ENCODE results near the gene ENDOU. TPM values are rescaled to one million over a fixed set of nuclear protein-coding genes. Genes with fewer than 3 reads are reported as not detected.

Gene ENDOU
- polyA plus RNA-seq, 1 of the 3 experiments (the other 2 are of a cell fraction): not detected

DNA sequence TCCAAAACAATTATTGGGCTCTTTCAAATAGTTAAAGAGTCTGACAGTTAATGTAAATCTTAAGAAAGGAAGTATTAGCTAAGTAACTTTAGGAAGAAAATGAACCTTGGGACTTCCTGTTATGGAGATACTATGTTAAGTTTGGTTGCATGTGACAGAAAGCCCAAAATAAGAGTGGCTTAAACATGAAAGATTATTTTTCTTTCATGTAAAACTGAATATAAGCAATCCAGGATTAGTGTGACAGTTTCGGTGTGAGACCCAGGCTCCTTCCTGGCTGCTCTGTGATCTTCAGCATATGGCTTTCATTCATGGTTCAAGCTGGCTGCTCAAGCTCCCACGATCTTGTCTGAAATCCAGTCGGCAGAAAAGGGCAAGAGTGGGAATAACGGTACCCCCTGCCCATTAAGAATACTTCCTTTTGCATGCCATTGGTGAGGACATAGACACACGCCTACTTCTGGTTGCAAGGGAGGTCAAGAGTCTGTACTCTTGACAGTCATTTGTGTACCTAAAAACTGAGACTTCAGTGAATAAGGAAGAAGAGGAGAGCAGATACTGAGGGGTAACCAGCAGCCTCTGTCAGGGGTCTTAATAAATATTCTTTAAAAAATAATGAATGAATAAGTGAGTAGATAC lies 17.3 kb downstream of the ENDOU start:
- ChIA-PET POLR2A (no interaction called here), CTCF (interaction anchor here (1.1 to 43.0 kb wide), 4 partner anchors 8 to 129 kb away, joined by 3 to 1294 read pairs (median 212); partner anchors contain the start of gene SLC48A1)
- 60% methylated on average over 5 of the region's 5 CpGs for WGBS (ENCODE audit: low lambda C conversion rate)
- no peaks in the 10 kb centered on the region for H3K36me3 ChIP-seq (replicated peaks in 1 of 2; ENCODE audit: control insufficient read depth in 1 of 2, insufficient read depth in 2 of 2, low read length in 1 of 2)
- no peaks in the 10 kb centered on the region for H3K9me2 ChIP-seq
- TF ChIP-seq, protein P1, sequence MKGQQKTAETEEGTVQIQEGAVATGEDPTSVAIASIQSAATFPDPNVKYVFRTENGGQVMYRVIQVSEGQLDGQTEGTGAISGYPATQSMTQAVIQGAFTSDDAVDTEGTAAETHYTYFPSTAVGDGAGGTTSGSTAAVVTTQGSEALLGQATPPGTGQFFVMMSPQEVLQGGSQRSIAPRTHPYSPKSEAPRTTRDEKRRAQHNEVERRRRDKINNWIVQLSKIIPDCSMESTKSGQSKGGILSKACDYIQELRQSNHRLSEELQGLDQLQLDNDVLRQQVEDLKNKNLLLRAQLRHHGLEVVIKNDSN (IDR thresholded peaks at IDR 0.05; ENCODE audit: borderline replicate concordance, low read depth): no peak
- TF ChIP-seq TEAD4 (IDR thresholded peaks at IDR 0.05; ENCODE audit: borderline replicate concordance, insufficient read depth) (no peak), MXI1 (IDR thresholded peaks at IDR 0.05; ENCODE audit: low read depth, low read length) (no peak)
- TF ChIP-seq, protein P2, sequence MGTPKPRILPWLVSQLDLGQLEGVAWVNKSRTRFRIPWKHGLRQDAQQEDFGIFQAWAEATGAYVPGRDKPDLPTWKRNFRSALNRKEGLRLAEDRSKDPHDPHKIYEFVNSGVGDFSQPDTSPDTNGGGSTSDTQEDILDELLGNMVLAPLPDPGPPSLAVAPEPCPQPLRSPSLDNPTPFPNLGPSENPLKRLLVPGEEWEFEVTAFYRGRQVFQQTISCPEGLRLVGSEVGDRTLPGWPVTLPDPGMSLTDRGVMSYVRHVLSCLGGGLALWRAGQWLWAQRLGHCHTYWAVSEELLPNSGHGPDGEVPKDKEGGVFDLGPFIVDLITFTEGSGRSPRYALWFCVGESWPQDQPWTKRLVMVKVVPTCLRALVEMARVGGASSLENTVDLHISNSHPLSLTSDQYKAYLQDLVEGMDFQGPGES (IDR thresholded peaks at IDR 0.05; ENCODE audit: low read depth, low read length): no peak
- no peak overlapping the region for H3K27ac ChIP-seq (ENCODE audit: low read depth in 2 of 2, low read length in 1 of 2)
- no peaks in the 10 kb centered on the region for H3K27me3 ChIP-seq (ENCODE audit: insufficient read depth)
- no peak for DNase-seq
- peaks cover 27% of the 10 kb centered on the region for H3K79me2 ChIP-seq (ENCODE audit: insufficient read depth)
- no peak overlapping the region for H3K9ac ChIP-seq
- H3K4me3 ChIP-seq (ENCODE audit: low read depth in 2 of 2, low read length in 1 of 2): no peak overlapping the region
- H3F3A ChIP-seq (replicated peaks; ENCODE audit: insufficient read depth): no peaks in the 10 kb centered on the region
- no peak overlapping the region for H3K4me2 ChIP-seq
- no peak overlapping the region for H2AFZ ChIP-seq (ENCODE audit: low read depth)
- peaks cover 0 to 5% of the 10 kb centered on the region in 2 experiments; a peak in 2 of 4 replicates for H3K4me1 ChIP-seq (ENCODE audit: control insufficient read depth in 1 of 2, insufficient read depth in 2 of 2, low read depth in 1 of 2, low read length in 1 of 2)
- no peaks in the 10 kb centered on the region for H3K9me3 ChIP-seq
- H4K20me1 ChIP-seq (ENCODE audit: insufficient read depth): no peaks in the 10 kb centered on the region

DNA sequence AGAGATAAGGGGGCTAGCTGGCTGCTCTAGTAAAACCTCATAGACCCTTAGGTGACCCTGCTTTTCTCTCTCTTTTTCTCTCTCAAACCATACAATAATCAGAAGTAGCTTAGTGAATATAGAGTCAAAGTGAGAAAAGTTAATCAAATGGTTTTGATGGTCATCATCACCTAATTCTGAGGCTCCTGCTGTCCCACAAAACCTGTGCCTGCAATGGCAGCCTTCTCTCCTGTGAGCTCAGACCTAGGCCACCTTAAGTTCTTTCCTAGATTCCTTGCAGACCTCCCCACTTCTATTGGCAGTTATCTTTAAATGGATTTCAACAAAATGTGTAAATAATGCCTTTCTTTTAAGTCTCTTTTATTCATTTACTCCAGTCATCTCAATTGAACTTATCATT lies 17.9 kb downstream of the ENDOU start:
- Histone ChIP-seq H3K4me1 (ENCODE audit: control insufficient read depth in 1 of 2, insufficient read depth in 2 of 2, low read depth in 1 of 2, low read length in 1 of 2) (peaks cover 0 to 5% of the 10 kb centered on the region in 2 experiments; a peak in 2 of 4 replicates), H3K4me2 (0 out of 2 replicates have a peak overlapping the region, but pooled peaks have one; percentile 76), H3K27ac (ENCODE audit: low read depth in 2 of 2, low read length in 1 of 2) (no peak overlapping the region), H3K9me3 (no peaks in the 10 kb centered on the region), H3K4me3 (ENCODE audit: low read depth in 2 of 2, low read length in 1 of 2) (no peak overlapping the region), H3F3A (replicated peaks; ENCODE audit: insufficient read depth) (no peaks in the 10 kb centered on the region), H2AFZ (ENCODE audit: low read depth) (no peak overlapping the region), H4K20me1 (ENCODE audit: insufficient read depth) (no peaks in the 10 kb centered on the region), H3K9me2 (no peaks in the 10 kb centered on the region), H3K36me3 (replicated peaks in 1 of 2; ENCODE audit: control insufficient read depth in 1 of 2, insufficient read depth in 2 of 2, low read length in 1 of 2) (peaks cover 0 to 4% of the 10 kb centered on the region in 2 experiments), H3K79me2 (ENCODE audit: insufficient read depth) (peaks cover 33% of the 10 kb centered on the region), H3K9ac (no peak overlapping the region), H3K27me3 (ENCODE audit: insufficient read depth) (no peaks in the 10 kb centered on the region)
- ChIA-PET CTCF (interaction anchor here (0.8 to 43.0 kb wide), 5 partner anchors 9 to 129 kb away, joined by 3 to 1294 read pairs (median 36); partner anchors contain the start of gene SLC48A1), POLR2A (interaction anchor here (0.6 kb wide), 1 partner anchor 10 kb away, joined by 3 read pairs; no protein-coding TSS in a partner anchor)
- DNase-seq: no peak
- TF ChIP-seq RFX5 (IDR thresholded peaks at IDR 0.05; ENCODE audit: low read length) (no peak), SIN3A (IDR thresholded peaks at IDR 0.05; ENCODE audit: borderline replicate concordance, low read depth, low read length) (no peak), YY1 (IDR thresholded peaks at IDR 0.05; ENCODE audit: low read depth) (no peak), NRF1 (IDR thresholded peaks at IDR 0.05; ENCODE audit: low read depth, low read length) (no peak), RCOR1 (IDR thresholded peaks at IDR 0.05; ENCODE audit: low read length) (no peak), CHD2 (IDR thresholded peaks at IDR 0.05; ENCODE audit: low read length, partially characterized antibody) (no peak)
- TF ChIP-seq, protein P3, sequence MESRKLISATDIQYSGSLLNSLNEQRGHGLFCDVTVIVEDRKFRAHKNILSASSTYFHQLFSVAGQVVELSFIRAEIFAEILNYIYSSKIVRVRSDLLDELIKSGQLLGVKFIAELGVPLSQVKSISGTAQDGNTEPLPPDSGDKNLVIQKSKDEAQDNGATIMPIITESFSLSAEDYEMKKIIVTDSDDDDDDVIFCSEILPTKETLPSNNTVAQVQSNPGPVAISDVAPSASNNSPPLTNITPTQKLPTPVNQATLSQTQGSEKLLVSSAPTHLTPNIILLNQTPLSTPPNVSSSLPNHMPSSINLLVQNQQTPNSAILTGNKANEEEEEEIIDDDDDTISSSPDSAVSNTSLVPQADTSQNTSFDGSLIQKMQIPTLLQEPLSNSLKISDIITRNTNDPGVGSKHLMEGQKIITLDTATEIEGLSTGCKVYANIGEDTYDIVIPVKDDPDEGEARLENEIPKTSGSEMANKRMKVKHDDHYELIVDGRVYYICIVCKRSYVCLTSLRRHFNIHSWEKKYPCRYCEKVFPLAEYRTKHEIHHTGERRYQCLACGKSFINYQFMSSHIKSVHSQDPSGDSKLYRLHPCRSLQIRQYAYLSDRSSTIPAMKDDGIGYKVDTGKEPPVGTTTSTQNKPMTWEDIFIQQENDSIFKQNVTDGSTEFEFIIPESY (IDR thresholded peaks at IDR 0.05; ENCODE audit: borderline replicate concordance, low read depth): no peak
- TF ChIP-seq, protein P2 (IDR thresholded peaks at IDR 0.05; ENCODE audit: low read depth, low read length): no peak
